ENCODE results near the gene KRTAP4-4.

DNA sequence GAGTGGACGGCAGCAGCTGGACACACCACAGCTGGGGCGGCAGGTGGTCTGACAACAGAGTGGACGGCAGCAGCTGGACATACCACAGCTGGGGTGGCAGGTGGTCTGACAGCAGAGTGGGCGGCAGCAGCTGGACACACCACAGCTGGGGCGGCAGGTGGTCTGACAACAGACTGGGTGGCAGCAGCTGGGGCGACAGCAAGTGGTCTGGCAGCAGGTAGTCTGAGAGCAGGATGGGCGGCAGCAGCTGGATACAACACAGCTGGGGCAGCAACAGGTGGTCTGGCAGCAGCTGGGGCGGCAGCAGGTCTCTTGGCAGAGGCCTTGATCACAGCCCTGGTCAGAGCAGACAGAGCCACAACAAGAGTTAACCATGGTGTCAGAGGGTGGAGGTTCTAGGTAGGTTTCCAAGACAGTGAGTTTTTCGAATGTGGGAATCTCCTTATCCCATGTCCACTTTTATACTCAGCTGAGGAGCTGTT, 24.0 kb upstream of the KRTAP4-4 start, which contains the start of gene KRTAP4-1:
- TF ChIP-seq, protein P1, sequence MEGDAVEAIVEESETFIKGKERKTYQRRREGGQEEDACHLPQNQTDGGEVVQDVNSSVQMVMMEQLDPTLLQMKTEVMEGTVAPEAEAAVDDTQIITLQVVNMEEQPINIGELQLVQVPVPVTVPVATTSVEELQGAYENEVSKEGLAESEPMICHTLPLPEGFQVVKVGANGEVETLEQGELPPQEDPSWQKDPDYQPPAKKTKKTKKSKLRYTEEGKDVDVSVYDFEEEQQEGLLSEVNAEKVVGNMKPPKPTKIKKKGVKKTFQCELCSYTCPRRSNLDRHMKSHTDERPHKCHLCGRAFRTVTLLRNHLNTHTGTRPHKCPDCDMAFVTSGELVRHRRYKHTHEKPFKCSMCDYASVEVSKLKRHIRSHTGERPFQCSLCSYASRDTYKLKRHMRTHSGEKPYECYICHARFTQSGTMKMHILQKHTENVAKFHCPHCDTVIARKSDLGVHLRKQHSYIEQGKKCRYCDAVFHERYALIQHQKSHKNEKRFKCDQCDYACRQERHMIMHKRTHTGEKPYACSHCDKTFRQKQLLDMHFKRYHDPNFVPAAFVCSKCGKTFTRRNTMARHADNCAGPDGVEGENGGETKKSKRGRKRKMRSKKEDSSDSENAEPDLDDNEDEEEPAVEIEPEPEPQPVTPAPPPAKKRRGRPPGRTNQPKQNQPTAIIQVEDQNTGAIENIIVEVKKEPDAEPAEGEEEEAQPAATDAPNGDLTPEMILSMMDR (IDR thresholded peaks at IDR 0.05; ENCODE audit: low read length), result no peak
- TF ChIP-seq EZH2 (IDR thresholded peaks at IDR 0.05; ENCODE audit: borderline replicate concordance, low read length), result no peak

Data from OCI-LY1 (cell line).